OCI-LY7 (cell line): ENCODE data around the gene COL4A1. TPM values are rescaled to one million over a fixed set of nuclear protein-coding genes. Genes with fewer than 3 reads are reported as not detected.

Experiments
- BruUV-seq: library from RNA; stranded (reverse); fragments of 400-500 nt; replicated peaks from 2 replicates; lab custom pipeline; 2021; lab: Mats Ljungman, UMichigan
- CTCF ChIA-PET: fragments of 300-600 bp; sonication (Branson Sonifier 250); formaldehyde crosslinking; loops from one replicate; lab custom pipeline; 2022; ENCODE audit warnings: antibody characterized with exemption; ENCODE audit not compliant: unreplicated experiment; lab: Charles Lee
- POLR2A ChIA-PET: fragments of 300-600 bp; sonication (Branson Sonifier 250); formaldehyde crosslinking; loops from one replicate; lab custom pipeline; 2022; ENCODE audit warnings: antibody characterized with exemption; lab: Charles Lee
- DNase-seq: peaks from one replicate; pipeline ENCODE4 v3.0.0-alpha.2; 2015; ENCODE audit warnings: low spot score
- H2AFZ ChIP-seq: fragments of 200-600 bp; sonication (generic), shearing (Covaris generic); 2 replicates; pipeline ENCODE4 v1.6.1; 2014; ENCODE audit warnings: mild to moderate bottlenecking, antibody characterized with exemption, low read length, moderate library complexity
- H3K27ac ChIP-seq: fragments of 200-600 bp; sonication (generic); 2 replicates; pipeline ENCODE4 v1.5.1; 2014; ENCODE audit warnings: mixed run types, low read depth, mild to moderate bottlenecking, moderate library complexity, low read length, inconsistent platforms; ENCODE audit not compliant: poor library complexity, severe bottlenecking
- H3K36me3 ChIP-seq: fragments of 200-600 bp; sonication (generic); 2 replicates; pipeline ENCODE4 v1.6.1; 2014; ENCODE audit warnings: mild to moderate bottlenecking, antibody characterized with exemption, low read length, moderate library complexity, mixed read lengths; ENCODE audit not compliant: insufficient read depth
- H3K4me1 ChIP-seq: fragments of 200-600 bp; sonication (generic); 2 replicates; pipeline ENCODE4 v1.5.1; 2014; ENCODE audit warnings: mild to moderate bottlenecking, low read length; ENCODE audit not compliant: insufficient read depth, poor library complexity, severe bottlenecking
- H3K4me2 ChIP-seq: fragments of 200-600 bp; sonication (generic); 2 replicates; pipeline ENCODE4 v1.6.1; 2014; ENCODE audit warnings: mild to moderate bottlenecking, low read length
- H3K4me3 ChIP-seq: fragments of 200-600 bp; sonication (generic); 2 replicates; pipeline ENCODE4 v1.5.1; 2014; ENCODE audit warnings: mild to moderate bottlenecking, low read depth, low read length; ENCODE audit not compliant: poor library complexity, severe bottlenecking
- H3K79me2 ChIP-seq: fragments of 200-600 bp; sonication (generic); 2 replicates; pipeline ENCODE4 v1.6.1; 2016; ENCODE audit warnings: low read depth, mild to moderate bottlenecking, low read length, moderate library complexity, mixed read lengths; ENCODE audit not compliant: insufficient read depth
- H3K9me2 ChIP-seq: fragments of 200-600 bp; sonication (generic); 2 replicates; pipeline ENCODE4 v1.6.1; 2016; ENCODE audit warnings: mild to moderate bottlenecking, low read length, mixed read lengths; ENCODE audit not compliant: insufficient read depth
- H3K9me3 ChIP-seq: fragments of 200-600 bp; sonication (generic); 2 replicates; pipeline ENCODE4 v1.6.1; 2014; ENCODE audit warnings: mild to moderate bottlenecking, mixed run types, low read length, mixed read lengths
- H4K20me1 ChIP-seq: fragments of 200-600 bp; sonication (generic); 2 replicates; pipeline ENCODE4 v1.6.1; 2014; ENCODE audit warnings: mild to moderate bottlenecking, antibody characterized with exemption, low read length, moderate library complexity, mixed read lengths; ENCODE audit not compliant: insufficient read depth
- CTCF ChIP-seq: fragments of 200-600 bp; sonication (generic); conservative IDR thresholded peaks from 2 replicates; pipeline ENCODE4 v1.5.1; 2014; ENCODE audit warnings: mild to moderate bottlenecking, antibody characterized with exemption, low read length, moderate library complexity, mixed read lengths
- EZH2phosphoT487 ChIP-seq: fragments of 200-600 bp; sonication (generic); IDR thresholded peaks from 2 replicates; pipeline ENCODE4 v1.6.1; 2018; ENCODE audit warnings: low read depth, borderline replicate concordance, mild to moderate bottlenecking, mixed run types, antibody characterized with exemption, low read length, moderate library complexity, mixed read lengths
- intact Hi-C: fragments of 100-400 bp; cut with micrococcal nuclease; formaldehyde crosslinking; loops from one replicate; pipeline ENCODE4 v1.10.0; 2022; ENCODE audit not compliant: unreplicated experiment
- total RNA-seq, 2 experiments: library from RNA; depleted of rRNA in 1 of 2; stranded (reverse); fragments of >200 nt in 1 of 2; shearing (Covaris generic) in 1 of 2; gene quantifications; 2 replicates each; pipeline ENCODE4 v1.2.3, GENCODE V29; 2014 to 2022

Gene COL4A1
- total RNA-seq, 2 experiments from 2014 or later: 0.06 TPM; not detected in 1

- no TSS peak for BruUV-seq
- H3K36me3 ChIP-seq: no peaks in the 10 kb centered on the region
- no peak overlapping the region for H2AFZ ChIP-seq
- TF ChIP-seq CTCF (no peak), EZH2phosphoT487 (no peak)
- H3K9me3 ChIP-seq: no peaks in the 10 kb centered on the region
- DNase-seq: no peak
- no peaks in the 10 kb centered on the region for H3K9me2 ChIP-seq
- H3K4me1 ChIP-seq: no peaks in the 10 kb centered on the region
- no peak overlapping the region for H3K4me3 ChIP-seq
- POLR2A ChIA-PET: no interaction called here
- no peak overlapping the region for H3K27ac ChIP-seq
- intact Hi-C loops: no loop called here
- CTCF ChIA-PET: no interaction called here
- no peaks in the 10 kb centered on the region for H4K20me1 ChIP-seq
- H3K79me2 ChIP-seq: no peaks in the 10 kb centered on the region
- H3K4me2 ChIP-seq: no peak overlapping the region
These were observed 96.9 kb downstream of the COL4A1 start for GRCh38 chr13:110209950-110210603.

- no peaks in the 10 kb centered on the region for H3K4me1 ChIP-seq
- H3K36me3 ChIP-seq: no peaks in the 10 kb centered on the region
- no TSS peak for BruUV-seq
- DNase-seq: no peak
- TF ChIP-seq CTCF: no peak
- H2AFZ ChIP-seq: no peak overlapping the region
- no peak overlapping the region for H3K4me2 ChIP-seq
- no peaks in the 10 kb centered on the region for H3K9me2 ChIP-seq
- H3K9me3 ChIP-seq: no peaks in the 10 kb centered on the region
- no peaks in the 10 kb centered on the region for H4K20me1 ChIP-seq
- POLR2A ChIA-PET: no interaction called here
- intact Hi-C loops: no loop called here
- H3K79me2 ChIP-seq: no peaks in the 10 kb centered on the region
- no peak overlapping the region for H3K27ac ChIP-seq
- no peak overlapping the region for H3K4me3 ChIP-seq
- CTCF ChIA-PET: no interaction called here
These were observed 98.8 kb downstream of the COL4A1 start for GRCh38 chr13:110208116-110208515.

- H3K4me1 ChIP-seq: no peaks in the 10 kb centered on the region
- H3K9me3 ChIP-seq: no peaks in the 10 kb centered on the region
- no peak overlapping the region for H3K27ac ChIP-seq
- no peaks in the 10 kb centered on the region for H3K36me3 ChIP-seq
- H3K4me3 ChIP-seq: no peak overlapping the region
- H3K4me2 ChIP-seq: no peak overlapping the region
- POLR2A ChIA-PET: no interaction called here
- H3K9me2 ChIP-seq: no peaks in the 10 kb centered on the region
- H4K20me1 ChIP-seq: no peaks in the 10 kb centered on the region
- H2AFZ ChIP-seq: no peak overlapping the region
- TF ChIP-seq EZH2phosphoT487: no peak
- no peak for TF ChIP-seq CTCF
- DNase-seq: no peak
- no TSS peak for BruUV-seq
- CTCF ChIA-PET: no interaction called here
- no peaks in the 10 kb centered on the region for H3K79me2 ChIP-seq
- intact Hi-C loops: no loop called here
These were observed 100.0 kb downstream of the COL4A1 start for GRCh38 chr13:110206996-110207395.
